Liver (tissue), 9 donors: ENCODE measurements around the gene PPP6R2. TPM values are rescaled to one million over a fixed set of nuclear protein-coding genes. Genes with fewer than 3 reads are reported as not detected.

Source experiments
- DNase-seq: peaks from one replicate; pipeline ENCODE4 v3.0.0-alpha.2; 2017; ENCODE audit warnings: low spot score
- H3K27ac ChIP-seq, 2 donors: one replicate each; pipeline ENCODE4 v1.7.0; 2013; ENCODE audit warnings: inconsistent platforms in 2 of 2, low read length in 2 of 2, control low read depth in 1 of 2, low read depth in 1 of 2, mild to moderate bottlenecking in 1 of 2
- H3K27me3 ChIP-seq, 4 donors: one replicate each; pipeline versions ENCODE4 v1.6.1 to v1.7.0; 2013; ENCODE audit warnings: low read length in 3 of 4, inconsistent platforms in 1 of 4, mild to moderate bottlenecking in 1 of 4, moderate library complexity in 1 of 4; ENCODE audit not compliant: control insufficient read depth in 4 of 4, insufficient read depth in 4 of 4
- H3K36me3 ChIP-seq, 4 donors: one replicate each; pipeline versions ENCODE4 v1.6.1 to v1.7.0; 2013; ENCODE audit warnings: low read length in 3 of 4, mild to moderate bottlenecking in 3 of 4, low read depth in 1 of 4, moderate library complexity in 1 of 4; ENCODE audit not compliant: control insufficient read depth in 4 of 4, insufficient read depth in 3 of 4
- H3K4me1 ChIP-seq, 4 donors: one replicate each; pipeline versions ENCODE4 v1.6.1 to v1.7.0; 2013; ENCODE audit warnings: low read length in 3 of 4, mild to moderate bottlenecking in 3 of 4, moderate library complexity in 1 of 4; ENCODE audit not compliant: control insufficient read depth in 4 of 4, insufficient read depth in 4 of 4
- H3K4me3 ChIP-seq, 3 donors: one replicate each; pipeline versions ENCODE4 v1.6.1 to v1.7.0; 2013; ENCODE audit warnings: low read length in 3 of 3, control low read depth in 1 of 3, low read depth in 1 of 3, mild to moderate bottlenecking in 1 of 3
- H3K9ac ChIP-seq, 2 donors: one replicate each; pipeline ENCODE4 v1.7.0; 2013; ENCODE audit warnings: low read length in 2 of 2, mild to moderate bottlenecking in 2 of 2, moderate library complexity in 2 of 2, control low read depth in 1 of 2, low read depth in 1 of 2
- H3K9me3 ChIP-seq, 4 donors: one replicate each; pipeline versions ENCODE4 v1.6.1 to v1.7.0; 2013; ENCODE audit warnings: low read length in 3 of 4; ENCODE audit not compliant: control insufficient read depth in 4 of 4
- EGR1 ChIP-seq, 2 donors: IDR thresholded peaks; 2 replicates each; pipeline ENCODE4 v1.6.1; 2016 to 2018; ENCODE audit warnings: antibody characterized with exemption in 2 of 2, low read depth in 2 of 2
- FOXA2 ChIP-seq: IDR thresholded peaks from 2 replicates; pipeline ENCODE4 v1.6.1; 2016; ENCODE audit warnings: antibody characterized with exemption
- GABPA ChIP-seq, 2 donors: IDR thresholded peaks in 1 of 2; conservative IDR thresholded peaks in 1 of 2; 2 replicates each; pipeline ENCODE4 v1.6.1; 2016; ENCODE audit warnings: antibody characterized with exemption in 2 of 2, mild to moderate bottlenecking in 1 of 2, moderate library complexity in 1 of 2
- HNF4A ChIP-seq, 2 donors: conservative IDR thresholded peaks; 2 replicates each; pipeline ENCODE4 v1.6.1; 2016; ENCODE audit warnings: antibody characterized with exemption in 2 of 2, mild to moderate bottlenecking in 2 of 2
- HNF4G ChIP-seq: IDR thresholded peaks from 2 replicates; pipeline ENCODE4 v1.6.1; 2016; ENCODE audit warnings: antibody characterized with exemption
- JUND ChIP-seq, 2 donors: IDR thresholded peaks; 2 replicates each; pipeline ENCODE4 v1.6.1; 2016; ENCODE audit warnings: antibody characterized with exemption in 2 of 2
- RAD21 ChIP-seq, 2 donors: IDR thresholded peaks; 2 replicates each; pipeline ENCODE4 v1.6.1; 2016; ENCODE audit warnings: antibody characterized with exemption in 2 of 2, mild to moderate bottlenecking in 2 of 2
- RXRA ChIP-seq, 2 donors: IDR thresholded peaks; 2 replicates each; pipeline ENCODE4 v1.6.1; 2017 to 2018; ENCODE audit warnings: antibody characterized with exemption in 2 of 2, mild to moderate bottlenecking in 1 of 2
- SP1 ChIP-seq: IDR thresholded peaks from 2 replicates; pipeline ENCODE4 v1.6.1; 2018; ENCODE audit warnings: antibody characterized with exemption, mild to moderate bottlenecking
- TAF1 ChIP-seq: conservative IDR thresholded peaks from 2 replicates; pipeline ENCODE4 v1.6.1; 2016; ENCODE audit warnings: antibody characterized with exemption, mild to moderate bottlenecking
- WGBS: extraction: QIAGEN DNeasy Blood & Tissue Kit; methylation state at CpG from one replicate; pipeline ENCODE4 v1.1.7; 2013; 5-methylcytosine and 5-hydroxymethylcytosine counted together
- polyA plus RNA-seq, 2 donors: library from polyadenylated mRNA; stranded (reverse) in 1 of 2; unstranded in 1 of 2; fragments of 200-250 nt in 1 of 2; fragments of >200 nt in 1 of 2; fragmentation: Nextera tagmentation in 1 of 2; extraction: Ambion mirVana in 1 of 2; gene quantifications; one replicate each; pipeline versions ENCODE4 v1.2.1 to v1.2.3, GENCODE V29; 2013 to 2015
- total RNA-seq, 2 donors: library from RNA; depleted of rRNA; stranded (reverse); fragments of >200 nt; gene quantifications; one replicate each; pipeline ENCODE4 v1.2.3, GENCODE V29; 2014
- TF ChIP-seq, protein P1 (sequence below): IDR thresholded peaks from 2 replicates; pipeline ENCODE4 v1.6.1; 2016; ENCODE audit warnings: antibody characterized with exemption
- TF ChIP-seq, protein P2 (sequence below): IDR thresholded peaks from 2 replicates; pipeline ENCODE4 v1.6.1; 2016; ENCODE audit warnings: antibody characterized with exemption, mild to moderate bottlenecking
- TF ChIP-seq, protein P3 (sequence below): fragments of 150-350 bp; IDR thresholded peaks from 2 replicates; pipeline ENCODE4 v1.5.1; 2017; ENCODE audit warnings: improper control_type of control experiment, low read depth, low read length; ENCODE audit not compliant: missing input control
- TF ChIP-seq, protein P4 (sequence below): IDR thresholded peaks from 2 replicates; pipeline ENCODE4 v1.6.1; 2016; ENCODE audit warnings: antibody characterized with exemption
- donor health status: healthy.
- donor health status: healthy.
- donor health status: healthy.
- donor health status: healthy.
- donor health status: healthy.

Gene PPP6R2
- total and polyA plus RNA-seq, 4 donors, result 28.8 to 117 (median 47.2) TPM

DNA sequence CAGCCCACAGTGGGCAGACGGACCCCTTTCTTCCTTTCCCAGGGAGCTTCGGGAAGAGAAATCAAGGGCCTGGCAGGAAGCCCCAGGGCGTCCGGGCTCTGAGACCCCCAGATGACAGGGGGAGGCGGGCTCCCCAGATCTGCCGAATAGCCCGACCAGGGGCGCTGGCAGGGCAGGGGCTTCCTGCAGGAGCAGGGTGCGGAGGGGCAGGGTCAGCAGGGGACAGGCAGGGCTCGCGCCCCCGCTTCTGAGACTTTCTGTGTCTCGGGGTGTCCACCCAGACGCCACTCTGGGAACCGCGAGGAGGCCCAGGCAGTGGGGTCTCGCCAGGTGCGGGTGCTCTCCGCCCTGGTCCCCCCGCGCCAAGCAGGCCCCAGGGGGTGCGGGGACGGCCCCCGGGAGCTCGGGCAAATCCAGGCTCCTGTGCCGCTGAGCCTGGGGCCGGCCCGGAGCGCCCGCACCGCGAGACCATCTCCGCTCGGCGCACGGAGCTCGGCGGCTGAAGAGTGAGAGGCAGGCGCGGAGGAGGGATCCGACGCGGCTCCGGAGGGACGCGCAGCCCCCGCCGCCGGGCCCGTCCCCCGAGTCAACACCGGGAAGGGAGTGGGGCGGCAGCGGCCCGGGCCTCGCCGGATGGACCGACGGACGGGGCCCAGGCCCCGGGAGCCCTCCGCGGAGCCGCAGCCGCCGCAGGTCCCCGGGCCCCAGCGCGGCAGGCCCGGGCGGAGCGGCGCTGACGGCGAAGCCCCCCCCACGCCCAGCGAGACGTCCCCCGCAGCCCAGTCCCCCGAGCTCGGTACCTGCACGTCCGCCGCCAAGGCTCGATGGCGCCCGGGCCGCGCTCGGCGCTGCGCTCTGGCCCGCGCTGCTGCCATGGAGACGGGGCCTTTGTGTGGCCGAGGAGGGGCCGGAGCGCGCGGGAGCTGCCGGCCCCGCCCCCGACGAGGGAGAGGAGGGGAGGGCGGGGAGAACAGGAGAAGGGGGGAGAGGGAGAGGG is 36.1 kb upstream of the PPP6R2 start, which contains the start of gene PLXNB2:
Gene PLXNB2 (minus strand): TSS at position 894 of the 997 bp plus-strand sequence. CDS start 17,062 bp downstream, outside the sequence.
- peak within 1 kb of the TSS; percentile 49 to 89 (median 65) for H3K4me3 ChIP-seq
- TF ChIP-seq SP1 (no peak), HNF4A (conservative IDR thresholded peaks at IDR 0.05) (no peak), FOXA2 (no peak), RXRA (IDR thresholded peaks at IDR 0.05) (no peak), EGR1 (IDR thresholded peaks at IDR 0.05; ENCODE audit: low read depth in 2 of 2) (no peak), HNF4G (no peak), TAF1 (no peak), JUND (IDR thresholded peaks at IDR 0.05) (no peak), GABPA (IDR thresholded peaks at IDR 0.05 in 1 of 2, conservative IDR thresholded peaks at IDR 0.05 in 1 of 2) (no peak), RAD21 (IDR thresholded peaks at IDR 0.05) (no peak)
- TF ChIP-seq, protein P1, sequence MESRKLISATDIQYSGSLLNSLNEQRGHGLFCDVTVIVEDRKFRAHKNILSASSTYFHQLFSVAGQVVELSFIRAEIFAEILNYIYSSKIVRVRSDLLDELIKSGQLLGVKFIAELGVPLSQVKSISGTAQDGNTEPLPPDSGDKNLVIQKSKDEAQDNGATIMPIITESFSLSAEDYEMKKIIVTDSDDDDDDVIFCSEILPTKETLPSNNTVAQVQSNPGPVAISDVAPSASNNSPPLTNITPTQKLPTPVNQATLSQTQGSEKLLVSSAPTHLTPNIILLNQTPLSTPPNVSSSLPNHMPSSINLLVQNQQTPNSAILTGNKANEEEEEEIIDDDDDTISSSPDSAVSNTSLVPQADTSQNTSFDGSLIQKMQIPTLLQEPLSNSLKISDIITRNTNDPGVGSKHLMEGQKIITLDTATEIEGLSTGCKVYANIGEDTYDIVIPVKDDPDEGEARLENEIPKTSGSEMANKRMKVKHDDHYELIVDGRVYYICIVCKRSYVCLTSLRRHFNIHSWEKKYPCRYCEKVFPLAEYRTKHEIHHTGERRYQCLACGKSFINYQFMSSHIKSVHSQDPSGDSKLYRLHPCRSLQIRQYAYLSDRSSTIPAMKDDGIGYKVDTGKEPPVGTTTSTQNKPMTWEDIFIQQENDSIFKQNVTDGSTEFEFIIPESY, result no peak
- TF ChIP-seq, protein P2, sequence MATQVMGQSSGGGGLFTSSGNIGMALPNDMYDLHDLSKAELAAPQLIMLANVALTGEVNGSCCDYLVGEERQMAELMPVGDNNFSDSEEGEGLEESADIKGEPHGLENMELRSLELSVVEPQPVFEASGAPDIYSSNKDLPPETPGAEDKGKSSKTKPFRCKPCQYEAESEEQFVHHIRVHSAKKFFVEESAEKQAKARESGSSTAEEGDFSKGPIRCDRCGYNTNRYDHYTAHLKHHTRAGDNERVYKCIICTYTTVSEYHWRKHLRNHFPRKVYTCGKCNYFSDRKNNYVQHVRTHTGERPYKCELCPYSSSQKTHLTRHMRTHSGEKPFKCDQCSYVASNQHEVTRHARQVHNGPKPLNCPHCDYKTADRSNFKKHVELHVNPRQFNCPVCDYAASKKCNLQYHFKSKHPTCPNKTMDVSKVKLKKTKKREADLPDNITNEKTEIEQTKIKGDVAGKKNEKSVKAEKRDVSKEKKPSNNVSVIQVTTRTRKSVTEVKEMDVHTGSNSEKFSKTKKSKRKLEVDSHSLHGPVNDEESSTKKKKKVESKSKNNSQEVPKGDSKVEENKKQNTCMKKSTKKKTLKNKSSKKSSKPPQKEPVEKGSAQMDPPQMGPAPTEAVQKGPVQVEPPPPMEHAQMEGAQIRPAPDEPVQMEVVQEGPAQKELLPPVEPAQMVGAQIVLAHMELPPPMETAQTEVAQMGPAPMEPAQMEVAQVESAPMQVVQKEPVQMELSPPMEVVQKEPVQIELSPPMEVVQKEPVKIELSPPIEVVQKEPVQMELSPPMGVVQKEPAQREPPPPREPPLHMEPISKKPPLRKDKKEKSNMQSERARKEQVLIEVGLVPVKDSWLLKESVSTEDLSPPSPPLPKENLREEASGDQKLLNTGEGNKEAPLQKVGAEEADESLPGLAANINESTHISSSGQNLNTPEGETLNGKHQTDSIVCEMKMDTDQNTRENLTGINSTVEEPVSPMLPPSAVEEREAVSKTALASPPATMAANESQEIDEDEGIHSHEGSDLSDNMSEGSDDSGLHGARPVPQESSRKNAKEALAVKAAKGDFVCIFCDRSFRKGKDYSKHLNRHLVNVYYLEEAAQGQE, result no peak
- TF ChIP-seq, protein P3, sequence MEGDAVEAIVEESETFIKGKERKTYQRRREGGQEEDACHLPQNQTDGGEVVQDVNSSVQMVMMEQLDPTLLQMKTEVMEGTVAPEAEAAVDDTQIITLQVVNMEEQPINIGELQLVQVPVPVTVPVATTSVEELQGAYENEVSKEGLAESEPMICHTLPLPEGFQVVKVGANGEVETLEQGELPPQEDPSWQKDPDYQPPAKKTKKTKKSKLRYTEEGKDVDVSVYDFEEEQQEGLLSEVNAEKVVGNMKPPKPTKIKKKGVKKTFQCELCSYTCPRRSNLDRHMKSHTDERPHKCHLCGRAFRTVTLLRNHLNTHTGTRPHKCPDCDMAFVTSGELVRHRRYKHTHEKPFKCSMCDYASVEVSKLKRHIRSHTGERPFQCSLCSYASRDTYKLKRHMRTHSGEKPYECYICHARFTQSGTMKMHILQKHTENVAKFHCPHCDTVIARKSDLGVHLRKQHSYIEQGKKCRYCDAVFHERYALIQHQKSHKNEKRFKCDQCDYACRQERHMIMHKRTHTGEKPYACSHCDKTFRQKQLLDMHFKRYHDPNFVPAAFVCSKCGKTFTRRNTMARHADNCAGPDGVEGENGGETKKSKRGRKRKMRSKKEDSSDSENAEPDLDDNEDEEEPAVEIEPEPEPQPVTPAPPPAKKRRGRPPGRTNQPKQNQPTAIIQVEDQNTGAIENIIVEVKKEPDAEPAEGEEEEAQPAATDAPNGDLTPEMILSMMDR, result no peak
- TF ChIP-seq, protein P4, sequence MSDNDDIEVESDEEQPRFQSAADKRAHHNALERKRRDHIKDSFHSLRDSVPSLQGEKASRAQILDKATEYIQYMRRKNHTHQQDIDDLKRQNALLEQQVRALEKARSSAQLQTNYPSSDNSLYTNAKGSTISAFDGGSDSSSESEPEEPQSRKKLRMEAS, result no peak
- H3K27ac ChIP-seq, result peak within 1 kb of the TSS; percentile 85 to 90
- no peak for DNase-seq
- peaks cover 18 to 61% (median 39%) of the 10 kb centered on the region in 4 donors for H3K4me1 ChIP-seq
- WGBS, result under 1% methylated on average over 102 of the region's 105 CpGs
- H3K36me3 ChIP-seq, result no peaks in the 10 kb centered on the region
- peak within 1 kb of the TSS; percentile 8 to 65 for H3K9ac ChIP-seq
- no peaks in the 10 kb centered on the region for H3K9me3 ChIP-seq
- H3K27me3 ChIP-seq, result no peaks in the 10 kb centered on the region
